ENCODE measurements around the gene EMCN. TPM values are rescaled to one million over a fixed set of nuclear protein-coding genes. Genes with fewer than 3 reads are reported as not detected.
"Not testable (repeated sequence)": the region's sequence is repeated elsewhere in the genome, so short reads cannot be mapped to it uniquely, and the experiment has no call there.

EMCN gene
- total RNA-seq, 1 donor from 2014 or later = not detected

DNA sequence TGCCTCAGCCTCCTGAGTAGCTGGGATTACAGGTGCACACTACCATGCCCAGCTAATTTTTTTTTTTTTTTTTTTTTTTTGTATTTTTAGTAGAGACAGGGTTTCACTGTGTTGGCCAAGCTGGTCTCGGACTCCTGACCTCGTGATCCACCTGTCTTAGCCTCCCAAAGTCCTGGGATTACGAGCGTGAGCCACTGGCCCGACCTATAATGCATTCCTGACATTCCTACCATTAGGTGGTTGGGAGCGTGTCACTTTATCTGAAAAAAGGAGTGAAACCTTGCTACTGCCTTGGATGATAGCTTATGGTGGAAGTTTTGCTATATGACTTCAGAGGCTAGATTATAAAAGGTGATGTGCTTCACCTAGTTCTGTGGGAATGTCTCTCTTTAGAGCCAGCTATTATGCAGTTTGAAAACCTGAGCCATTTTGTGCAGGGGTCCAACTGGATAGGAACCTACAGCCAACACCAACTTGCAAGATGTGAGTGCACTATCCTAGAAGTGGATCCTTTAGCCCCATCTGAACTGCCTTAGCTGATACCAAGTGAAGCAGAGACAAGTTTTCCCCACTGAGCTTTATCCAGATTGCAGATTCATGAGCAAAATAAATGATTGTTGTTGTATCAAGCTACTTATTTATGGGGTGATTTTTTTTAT is 29.8 kb upstream of the EMCN start:
- no peaks in the 10 kb centered on the region for H3K9me3 Mint-ChIP-seq (ENCODE audit: low read depth)
- no peaks in the 10 kb centered on the region for H3K36me3 Mint-ChIP-seq (ENCODE audit: low read depth)
- no peak for TF ChIP-seq CTCF (IDR thresholded peaks at IDR 0.05)
- no peaks in the 10 kb centered on the region for H3K4me1 Mint-ChIP-seq (ENCODE audit: low read depth)
- no peak for DNase-seq (ENCODE audit: low spot score)
- H3K27me3 Mint-ChIP-seq (ENCODE audit: low read depth) = peaks cover 5% of the 10 kb centered on the region
- no peak overlapping the region for H3K27ac Mint-ChIP-seq (ENCODE audit: unreplicated experiment)
- H3K4me3 Mint-ChIP-seq (ENCODE audit: unreplicated experiment) = no peak overlapping the region

DNA sequence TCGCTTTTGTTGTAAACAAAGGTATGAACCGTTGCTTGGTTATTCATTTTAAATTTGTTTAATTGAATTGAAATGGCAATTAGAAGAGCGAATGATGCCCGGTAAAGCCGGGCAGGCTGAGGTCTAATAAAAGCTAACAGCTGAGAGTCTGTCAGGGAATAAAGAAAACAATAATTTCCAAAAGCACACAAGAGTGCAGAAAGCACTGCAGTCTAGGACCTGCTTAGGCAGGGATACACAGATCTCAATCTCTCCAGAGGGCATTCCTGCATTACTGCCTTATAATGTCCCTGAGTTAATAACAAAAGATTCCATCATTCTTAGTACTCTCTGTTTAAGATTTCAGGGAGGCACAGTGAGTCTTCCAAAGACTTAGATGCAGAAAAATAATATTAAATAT is 27.6 kb upstream of the EMCN start:
- Mint-ChIP-seq H3K36me3 (ENCODE audit: low read depth) (no peaks in the 10 kb centered on the region), H3K9me3 (ENCODE audit: low read depth) (no peaks in the 10 kb centered on the region), H3K4me3 (ENCODE audit: unreplicated experiment) (no peak overlapping the region), H3K4me1 (ENCODE audit: low read depth) (no peaks in the 10 kb centered on the region), H3K27ac (ENCODE audit: unreplicated experiment) (no peak overlapping the region), H3K27me3 (ENCODE audit: low read depth) (peaks cover 5% of the 10 kb centered on the region)
- no peak for DNase-seq (ENCODE audit: low spot score)
- no peak for TF ChIP-seq CTCF (IDR thresholded peaks at IDR 0.05)

DNA sequence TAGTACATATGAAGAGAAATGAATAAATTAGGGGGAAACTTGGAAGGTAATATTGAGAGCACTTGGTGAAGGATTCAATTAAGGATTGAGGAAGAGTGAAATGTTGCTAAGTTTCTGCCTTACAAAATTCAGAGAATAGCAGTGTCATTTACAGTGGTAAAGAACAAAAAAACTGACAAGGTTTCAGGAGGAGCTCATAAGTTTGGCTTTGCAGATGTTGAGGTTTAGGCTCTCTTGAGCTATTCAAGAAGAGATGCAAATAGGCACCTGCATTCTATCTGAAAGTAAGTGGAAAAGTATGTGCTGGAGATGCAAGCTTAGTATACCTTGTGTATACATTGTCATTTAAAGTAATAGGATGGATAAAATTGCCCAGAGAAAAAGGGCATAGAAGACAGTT is 22.3 kb upstream of the EMCN start:
- Mint-ChIP-seq H3K9me3 (ENCODE audit: low read depth) (peaks cover 8% of the 10 kb centered on the region), H3K36me3 (ENCODE audit: low read depth) (peaks cover 4% of the 10 kb centered on the region), H3K4me1 (ENCODE audit: low read depth) (no peaks in the 10 kb centered on the region), H3K27me3 (ENCODE audit: low read depth) (peaks cover 5% of the 10 kb centered on the region), H3K27ac (ENCODE audit: unreplicated experiment) (no peak overlapping the region), H3K4me3 (ENCODE audit: unreplicated experiment) (no peak overlapping the region)
- no peak for DNase-seq (ENCODE audit: low spot score)
- TF ChIP-seq CTCF (IDR thresholded peaks at IDR 0.05) = no peak

DNA sequence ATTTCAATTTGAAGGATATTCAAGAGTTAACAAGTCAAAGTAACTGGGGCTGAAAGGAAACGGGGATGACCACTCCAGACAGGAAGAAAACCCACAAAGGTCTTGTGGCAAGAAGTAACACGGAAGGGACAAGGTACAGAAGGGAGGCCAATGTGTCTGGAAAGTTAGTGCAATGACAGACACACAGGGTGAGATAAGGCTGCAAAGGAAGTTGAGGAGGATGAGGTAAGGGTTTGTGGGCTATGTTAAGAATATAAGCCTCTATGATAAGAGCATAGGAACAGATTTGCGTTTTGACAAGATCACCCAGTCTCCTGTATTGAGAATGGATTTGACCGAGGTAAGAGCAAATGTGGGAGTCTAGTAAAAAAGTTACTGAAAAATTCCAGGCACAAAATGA is 21.9 kb upstream of the EMCN start:
- H3K9me3 Mint-ChIP-seq (ENCODE audit: low read depth) = peaks cover 8% of the 10 kb centered on the region
- H3K27me3 Mint-ChIP-seq (ENCODE audit: low read depth) = peaks cover 5% of the 10 kb centered on the region
- H3K27ac Mint-ChIP-seq (ENCODE audit: unreplicated experiment) = no peak overlapping the region
- no peak overlapping the region for H3K4me3 Mint-ChIP-seq (ENCODE audit: unreplicated experiment)
- no peak for DNase-seq (ENCODE audit: low spot score)
- H3K36me3 Mint-ChIP-seq (ENCODE audit: low read depth) = peaks cover 4% of the 10 kb centered on the region
- TF ChIP-seq CTCF (IDR thresholded peaks at IDR 0.05) = no peak
- H3K4me1 Mint-ChIP-seq (ENCODE audit: low read depth) = no peaks in the 10 kb centered on the region

DNA sequence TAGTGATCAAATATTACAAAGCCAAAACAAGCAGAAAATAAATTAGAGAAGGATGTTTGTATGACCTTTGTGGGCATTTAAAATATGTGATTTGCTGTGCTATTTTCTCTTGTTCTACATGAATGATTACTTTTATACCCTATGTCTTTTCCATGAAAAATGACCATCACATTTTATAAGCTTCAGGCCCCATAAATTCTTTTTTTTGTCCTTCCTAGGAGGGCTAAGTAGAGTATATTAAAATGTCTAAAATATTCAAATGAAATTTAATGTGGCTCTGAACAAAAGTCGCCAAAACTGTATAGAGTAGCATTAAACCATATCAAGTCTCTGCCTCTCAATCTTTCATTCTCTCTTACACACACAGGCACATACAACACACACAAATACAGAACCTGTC is 15.9 kb upstream of the EMCN start:
- H3K36me3 Mint-ChIP-seq (ENCODE audit: low read depth) = peaks cover 14% of the 10 kb centered on the region
- H3K9me3 Mint-ChIP-seq (ENCODE audit: low read depth) = peaks cover 24% of the 10 kb centered on the region
- H3K27ac Mint-ChIP-seq (ENCODE audit: unreplicated experiment) = no peak overlapping the region
- peaks cover 6% of the 10 kb centered on the region for H3K4me1 Mint-ChIP-seq (ENCODE audit: low read depth)
- DNase-seq (ENCODE audit: low spot score) = no peak
- no peak for TF ChIP-seq CTCF (IDR thresholded peaks at IDR 0.05)
- H3K27me3 Mint-ChIP-seq (ENCODE audit: low read depth) = peaks cover 5% of the 10 kb centered on the region
- no peak overlapping the region for H3K4me3 Mint-ChIP-seq (ENCODE audit: unreplicated experiment)

GRCh38 chr4:100530161-100530560 is 12.3 kb upstream of the EMCN start:
- H3K4me3 Mint-ChIP-seq (ENCODE audit: unreplicated experiment); H3K27me3 Mint-ChIP-seq (ENCODE audit: low read depth); DNase-seq (ENCODE audit: low spot score); H3K27ac Mint-ChIP-seq (ENCODE audit: unreplicated experiment); H3K4me1 Mint-ChIP-seq (ENCODE audit: low read depth): not testable (repeated sequence)
- Mint-ChIP-seq H3K36me3 (ENCODE audit: low read depth) (peaks cover 14% of the 10 kb centered on the region), H3K9me3 (ENCODE audit: low read depth) (peaks cover 22% of the 10 kb centered on the region)

All from chondrocyte (in vitro differentiated cells).